ENCODE data around the gene REC8. TPM values are rescaled to one million over a fixed set of nuclear protein-coding genes. Genes with fewer than 3 reads are reported as not detected.

Gene REC8
- total RNA-seq, 1 donor from 2014 or later, result 34.6 TPM

DNA sequence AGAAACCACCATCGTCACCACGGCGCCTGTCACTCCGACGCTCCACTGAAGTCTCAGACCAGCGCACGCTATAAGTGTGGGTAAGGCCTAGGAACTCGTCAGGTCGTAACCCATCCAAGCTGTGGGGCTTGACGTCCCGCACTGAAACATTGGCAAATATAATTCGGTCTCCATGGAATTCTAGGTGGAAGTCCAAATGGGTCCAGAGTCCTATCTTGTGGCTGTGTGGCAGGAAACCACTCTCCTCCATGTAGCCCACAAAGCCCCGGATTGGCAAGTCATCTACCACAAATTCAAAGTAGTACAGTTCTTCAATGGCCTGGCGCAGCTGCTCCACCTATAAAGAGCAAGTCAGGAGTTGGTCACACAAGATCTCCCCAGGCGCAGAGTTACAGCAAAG, 21.1 kb downstream of the REC8 start:
- H3K4me3 Mint-ChIP-seq, result peak overlapping the region; percentile 43

DNA sequence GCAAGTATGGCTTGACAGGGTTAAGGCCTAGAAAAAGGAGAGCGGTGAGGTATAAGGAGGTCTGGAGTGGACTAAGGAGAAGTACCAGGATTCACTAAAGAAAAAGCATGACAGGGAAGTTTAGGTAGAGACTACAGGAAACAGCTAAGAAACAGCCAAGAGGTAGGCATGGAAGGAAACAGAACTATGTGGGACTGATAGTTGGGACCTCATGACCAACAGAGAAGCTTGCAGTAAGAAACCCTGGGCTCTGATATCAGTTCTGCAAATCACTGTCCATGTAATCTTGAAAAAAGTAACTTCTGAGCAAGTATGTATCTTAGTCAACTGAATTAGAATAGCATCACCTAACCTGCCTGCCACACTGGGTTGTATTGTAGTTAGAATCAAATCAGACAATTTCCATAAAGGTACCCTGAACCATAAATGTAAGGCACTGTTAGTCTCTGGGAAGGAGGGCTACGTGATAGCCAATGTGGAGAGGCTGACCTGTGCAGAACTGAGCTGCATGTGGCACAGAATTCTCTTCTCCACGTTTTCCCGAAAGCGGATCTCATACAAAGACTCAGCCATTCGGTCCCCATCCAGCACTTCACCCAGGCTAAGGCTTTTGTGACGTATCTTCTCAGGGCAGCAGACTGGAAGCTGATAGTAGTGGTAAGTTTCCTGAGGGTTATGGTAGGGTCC, 22.4 kb downstream of the REC8 start:
- H3F3A ChIP-seq (ENCODE audit: low read depth), result peaks cover 31% of the 10 kb centered on the region
- DNase-seq (ENCODE audit: low spot score), result no peak
- H4K20me1 ChIP-seq (ENCODE audit: low read depth), result no peaks in the 10 kb centered on the region
- no peaks in the 10 kb centered on the region for H3K27me3 ChIP-seq
- H3K4me1 ChIP-seq, result peaks cover 6% of the 10 kb centered on the region
- H3K4me3 ChIP-seq, result peak overlapping the region; percentile 81
- peaks cover 24% of the 10 kb centered on the region for H3K36me3 Mint-ChIP-seq
- no peak overlapping the region for H3K27ac Mint-ChIP-seq
- H3K9me3 ChIP-seq (ENCODE audit: low read depth), result no peaks in the 10 kb centered on the region
- peak overlapping the region; percentile 92 for H3K4me2 ChIP-seq
- no peak overlapping the region for H3K27ac ChIP-seq
- H3K9me3 Mint-ChIP-seq, result no peaks in the 10 kb centered on the region
- H3K4me3 Mint-ChIP-seq, result peak overlapping the region; percentile 98
- peaks cover 14% of the 10 kb centered on the region for H3K79me2 ChIP-seq (ENCODE audit: low read depth)
- H3K9ac ChIP-seq, result no peak overlapping the region
- H3K36me3 ChIP-seq, result no peaks in the 10 kb centered on the region
- peaks cover 8% of the 10 kb centered on the region for H3K27me3 Mint-ChIP-seq (ENCODE audit: insufficient read depth, low read depth)
- peaks cover 26% of the 10 kb centered on the region for H3K4me1 Mint-ChIP-seq
- TF ChIP-seq EZH2phosphoT487 (IDR thresholded peaks at IDR 0.05), result no peak
- no peak for TF ChIP-seq EZH2 (IDR thresholded peaks at IDR 0.05)
- TF ChIP-seq, protein P1, sequence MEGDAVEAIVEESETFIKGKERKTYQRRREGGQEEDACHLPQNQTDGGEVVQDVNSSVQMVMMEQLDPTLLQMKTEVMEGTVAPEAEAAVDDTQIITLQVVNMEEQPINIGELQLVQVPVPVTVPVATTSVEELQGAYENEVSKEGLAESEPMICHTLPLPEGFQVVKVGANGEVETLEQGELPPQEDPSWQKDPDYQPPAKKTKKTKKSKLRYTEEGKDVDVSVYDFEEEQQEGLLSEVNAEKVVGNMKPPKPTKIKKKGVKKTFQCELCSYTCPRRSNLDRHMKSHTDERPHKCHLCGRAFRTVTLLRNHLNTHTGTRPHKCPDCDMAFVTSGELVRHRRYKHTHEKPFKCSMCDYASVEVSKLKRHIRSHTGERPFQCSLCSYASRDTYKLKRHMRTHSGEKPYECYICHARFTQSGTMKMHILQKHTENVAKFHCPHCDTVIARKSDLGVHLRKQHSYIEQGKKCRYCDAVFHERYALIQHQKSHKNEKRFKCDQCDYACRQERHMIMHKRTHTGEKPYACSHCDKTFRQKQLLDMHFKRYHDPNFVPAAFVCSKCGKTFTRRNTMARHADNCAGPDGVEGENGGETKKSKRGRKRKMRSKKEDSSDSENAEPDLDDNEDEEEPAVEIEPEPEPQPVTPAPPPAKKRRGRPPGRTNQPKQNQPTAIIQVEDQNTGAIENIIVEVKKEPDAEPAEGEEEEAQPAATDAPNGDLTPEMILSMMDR (IDR thresholded peaks at IDR 0.05), result no peak
- H2AFZ ChIP-seq (replicated peaks), result no peak overlapping the region

More for the DNA sequence above, 21.1 kb downstream of the REC8 start:
- no peak overlapping the region for H3K27ac ChIP-seq
- no peak for TF ChIP-seq EZH2 (IDR thresholded peaks at IDR 0.05)
- no peak for TF ChIP-seq EZH2phosphoT487 (IDR thresholded peaks at IDR 0.05)
- TF ChIP-seq, protein P1 (IDR thresholded peaks at IDR 0.05), result no peak
- H3K36me3 Mint-ChIP-seq, result peaks cover 21% of the 10 kb centered on the region
- peaks cover 3% of the 10 kb centered on the region for H4K20me1 ChIP-seq (ENCODE audit: low read depth)
- H3F3A ChIP-seq (ENCODE audit: low read depth), result peaks cover 43% of the 10 kb centered on the region
- no peaks in the 10 kb centered on the region for H3K27me3 ChIP-seq
- H3K36me3 ChIP-seq, result no peaks in the 10 kb centered on the region
- H3K9me3 ChIP-seq (ENCODE audit: low read depth), result no peaks in the 10 kb centered on the region
- H3K4me1 Mint-ChIP-seq, result peaks cover 31% of the 10 kb centered on the region
- peaks cover 8% of the 10 kb centered on the region for H3K27me3 Mint-ChIP-seq (ENCODE audit: insufficient read depth, low read depth)
- no peaks in the 10 kb centered on the region for H3K9me3 Mint-ChIP-seq
- H3K79me2 ChIP-seq (ENCODE audit: low read depth), result peaks cover 15% of the 10 kb centered on the region
- H3K27ac Mint-ChIP-seq, result no peak overlapping the region
- peaks cover 6% of the 10 kb centered on the region for H3K4me1 ChIP-seq
- H3K9ac ChIP-seq, result no peak overlapping the region
- no peak for DNase-seq (ENCODE audit: low spot score)
- no peak overlapping the region for H3K4me2 ChIP-seq
- H3K4me3 ChIP-seq, result no peak overlapping the region
- no peak overlapping the region for H2AFZ ChIP-seq (replicated peaks)

DNA sequence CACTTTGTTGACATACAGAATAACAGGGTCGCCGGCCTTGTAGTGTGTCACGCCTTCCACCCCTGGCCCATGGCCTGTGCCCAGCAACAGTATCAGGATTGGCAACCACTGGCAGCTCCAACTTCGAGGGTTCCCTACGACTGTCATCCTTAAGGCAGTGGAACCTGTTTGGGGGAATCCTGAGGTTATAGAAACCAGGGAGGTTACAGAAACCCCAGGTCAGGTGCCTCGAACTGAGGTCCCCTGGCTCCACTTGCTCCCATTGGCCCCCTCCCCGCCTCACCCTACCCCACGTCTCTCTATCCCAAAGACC, 22.9 kb downstream of the REC8 start:
- peak overlapping the region; percentile 87 for H2AFZ ChIP-seq (replicated peaks)
- H3K4me2 ChIP-seq, result peak overlapping the region; percentile 92
- H3K27me3 Mint-ChIP-seq (ENCODE audit: insufficient read depth, low read depth), result peaks cover 8% of the 10 kb centered on the region
- H3F3A ChIP-seq (ENCODE audit: low read depth), result peaks cover 27% of the 10 kb centered on the region
- H3K36me3 Mint-ChIP-seq, result peaks cover 24% of the 10 kb centered on the region
- H3K9me3 ChIP-seq (ENCODE audit: low read depth), result no peaks in the 10 kb centered on the region
- peak overlapping the region; percentile 60 for H3K27ac Mint-ChIP-seq
- H3K4me3 Mint-ChIP-seq, result peak overlapping the region; percentile 98
- peaks cover 24% of the 10 kb centered on the region for H3K4me1 Mint-ChIP-seq
- H3K9ac ChIP-seq, result no peak overlapping the region
- DNase-seq (ENCODE audit: low spot score), result no peak
- no peaks in the 10 kb centered on the region for H3K9me3 Mint-ChIP-seq
- no peaks in the 10 kb centered on the region for H3K27me3 ChIP-seq
- H3K4me1 ChIP-seq, result peaks cover 6% of the 10 kb centered on the region
- H3K27ac ChIP-seq, result no peak overlapping the region
- no peaks in the 10 kb centered on the region for H4K20me1 ChIP-seq (ENCODE audit: low read depth)
- TF ChIP-seq EZH2 (IDR thresholded peaks at IDR 0.05) (no peak), EZH2phosphoT487 (IDR thresholded peaks at IDR 0.05) (no peak)
- TF ChIP-seq, protein P1 (IDR thresholded peaks at IDR 0.05), result no peak
- H3K79me2 ChIP-seq (ENCODE audit: low read depth), result peaks cover 14% of the 10 kb centered on the region
- H3K36me3 ChIP-seq, result no peaks in the 10 kb centered on the region
- peak overlapping the region; percentile 81 for H3K4me3 ChIP-seq

Measured in neural progenitor cell (in vitro differentiated cells).